Activated CD4-positive, alpha-beta T cell treated with anti-CD3 and anti-CD28 coated beads, Interleukin-2, amount 50 U/mL, for 24 hours (primary cell): ENCODE results near the gene TGFBR3.

Experiments
- DNase-seq, 2 donors: peaks; one replicate each; pipeline ENCODE4 v3.0.0-alpha.2; 2020; ENCODE audit warnings: low read depth in 1 of 2, low spot score in 1 of 2

TGFBR3 gene

DNA sequence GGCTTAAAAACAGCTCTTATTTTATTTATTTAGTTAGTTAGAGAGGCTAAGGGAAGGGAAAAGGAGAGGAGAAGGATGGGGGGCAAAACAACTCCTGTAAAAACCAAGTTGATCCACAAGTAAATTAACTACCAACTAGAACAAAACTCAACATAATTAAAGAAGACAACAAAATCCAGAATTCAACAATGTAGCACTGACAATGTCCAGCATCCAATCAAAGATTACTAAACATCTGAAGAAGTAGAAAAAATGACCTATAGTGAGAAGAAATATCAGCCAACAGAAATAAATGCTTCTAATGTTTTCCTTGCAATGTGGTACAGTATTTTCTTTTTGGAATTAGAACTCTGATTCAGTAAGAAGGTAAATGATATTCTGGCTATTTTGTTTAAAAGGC lies 225.2 kb downstream of the TGFBR3 start:
- no peak for DNase-seq

DNA sequence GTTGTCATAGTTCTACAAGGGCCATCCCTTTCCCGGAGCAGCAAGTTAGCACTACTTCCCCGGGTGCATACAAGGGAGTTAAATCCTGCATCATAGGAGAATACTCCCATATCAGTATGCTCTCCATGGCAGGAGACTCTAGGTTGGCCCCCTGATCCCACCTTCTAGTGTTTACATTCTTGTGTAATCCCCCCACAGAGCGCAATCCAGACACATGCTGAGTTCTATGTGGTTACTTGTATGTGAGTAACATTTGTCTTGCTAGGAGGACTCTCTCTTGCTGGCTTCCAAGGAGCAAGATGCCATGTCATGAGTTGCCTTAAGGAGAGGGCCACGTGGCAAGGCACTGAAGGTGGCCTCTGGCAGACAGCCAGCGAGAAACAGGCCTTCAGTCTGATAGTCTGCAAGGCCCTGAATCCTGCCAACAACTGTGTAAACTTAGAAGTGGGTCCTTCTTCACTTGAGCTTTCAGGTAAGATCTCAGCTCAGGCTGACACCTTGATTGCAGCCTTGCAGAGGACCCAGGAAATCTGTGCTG lies 230.0 kb downstream of the TGFBR3 start:
- no peak for DNase-seq

DNA sequence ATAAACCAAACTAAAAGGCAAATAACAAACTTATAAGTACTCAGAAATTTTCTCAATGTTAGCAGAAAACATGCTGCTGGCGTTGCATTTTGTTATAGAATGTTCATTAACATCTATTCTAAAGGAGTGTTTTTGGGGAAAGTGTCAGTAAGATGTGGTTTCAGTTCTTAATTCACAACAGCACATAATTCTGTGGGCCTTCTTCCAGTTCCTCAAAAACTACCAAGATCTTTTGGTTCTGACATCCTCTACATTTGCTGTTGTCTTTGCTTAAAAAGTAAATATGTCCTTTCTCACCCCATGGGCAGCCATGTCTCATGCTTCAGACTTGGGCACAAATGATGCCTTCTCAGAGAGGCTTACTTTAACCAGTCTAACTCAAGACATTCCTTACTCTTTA lies 232.8 kb downstream of the TGFBR3 start:
- DNase-seq: no peak

DNA sequence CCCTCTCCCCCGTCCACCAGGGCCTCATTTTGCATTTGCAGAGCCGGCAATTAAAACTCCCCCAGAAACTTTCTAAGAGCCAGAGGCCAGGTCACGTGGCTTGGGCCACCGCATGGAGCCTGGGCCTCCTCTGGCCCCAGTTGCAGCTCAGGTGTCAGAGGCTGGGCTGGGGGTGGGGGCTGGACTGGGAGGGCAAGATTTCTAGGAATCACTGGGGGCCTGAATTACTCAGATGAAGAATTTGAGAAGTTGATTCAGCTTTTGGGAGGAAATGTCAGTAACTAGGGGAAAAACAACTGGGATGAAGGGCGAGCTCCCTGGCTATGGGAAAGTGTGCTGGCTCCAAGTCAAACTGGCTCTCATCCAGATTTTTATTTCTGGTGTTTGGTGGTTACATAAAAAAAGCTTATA lies 234.3 kb downstream of the TGFBR3 start:
- no peak for DNase-seq

DNA sequence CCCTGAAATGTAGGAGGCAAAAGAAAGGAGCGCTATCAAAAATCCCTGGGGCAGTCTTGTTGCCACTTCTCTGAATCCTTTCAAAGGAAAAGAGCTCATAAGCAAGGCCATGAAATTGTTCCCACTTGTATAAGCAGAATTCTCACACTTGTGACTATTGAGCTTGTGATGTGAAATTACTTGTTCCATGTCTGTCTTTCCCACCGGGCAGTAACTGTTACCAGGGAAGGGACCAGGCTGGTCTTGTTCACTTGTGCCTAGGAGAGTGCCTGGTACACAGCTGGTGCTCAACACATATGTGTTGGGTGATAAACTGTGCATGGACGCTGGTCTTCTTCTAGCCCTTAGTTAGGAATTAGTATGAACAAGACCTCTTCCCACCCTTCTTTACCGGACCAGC lies 234.7 kb downstream of the TGFBR3 start:
- no peak for DNase-seq

DNA sequence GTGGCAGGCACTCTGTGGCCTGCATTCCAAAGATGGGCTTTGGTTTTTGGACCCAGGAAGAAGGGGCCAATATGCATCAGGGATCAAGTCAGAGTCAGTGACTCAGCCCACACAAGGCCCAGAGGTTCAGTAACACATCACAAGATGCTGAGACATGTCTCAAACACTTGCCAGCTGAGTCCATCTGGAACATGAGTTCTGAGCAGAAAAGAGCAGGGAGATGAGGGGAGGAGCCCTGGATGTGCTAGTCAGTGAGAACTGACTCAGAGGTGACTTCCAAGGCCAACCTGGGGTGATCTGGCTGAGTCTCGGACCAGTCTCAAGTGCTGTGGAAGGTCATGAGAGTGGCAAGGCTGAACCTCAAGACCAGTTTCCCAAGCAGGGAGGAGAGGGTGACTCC lies 235.2 kb downstream of the TGFBR3 start:
- no peak for DNase-seq

DNA sequence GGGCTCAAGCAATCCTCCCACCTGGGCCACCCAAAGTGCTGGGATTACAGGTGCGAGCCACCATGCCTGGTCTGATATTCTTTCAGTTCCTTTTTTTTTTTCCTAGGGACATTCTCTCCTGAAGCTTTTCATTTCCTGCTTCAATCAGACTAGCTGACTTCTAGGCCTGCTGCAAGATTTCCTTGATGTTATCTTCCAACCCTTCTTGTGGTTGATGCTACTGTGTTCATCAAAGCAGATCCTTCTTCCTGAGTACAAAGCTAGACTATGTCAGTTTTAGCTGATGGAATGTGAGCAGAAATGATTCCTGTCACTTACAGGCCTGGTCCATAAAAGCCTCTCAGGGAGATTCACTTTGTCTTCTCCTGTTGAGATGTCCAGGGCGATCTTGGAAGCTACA lies 238.9 kb downstream of the TGFBR3 start:
- no peak for DNase-seq

DNA sequence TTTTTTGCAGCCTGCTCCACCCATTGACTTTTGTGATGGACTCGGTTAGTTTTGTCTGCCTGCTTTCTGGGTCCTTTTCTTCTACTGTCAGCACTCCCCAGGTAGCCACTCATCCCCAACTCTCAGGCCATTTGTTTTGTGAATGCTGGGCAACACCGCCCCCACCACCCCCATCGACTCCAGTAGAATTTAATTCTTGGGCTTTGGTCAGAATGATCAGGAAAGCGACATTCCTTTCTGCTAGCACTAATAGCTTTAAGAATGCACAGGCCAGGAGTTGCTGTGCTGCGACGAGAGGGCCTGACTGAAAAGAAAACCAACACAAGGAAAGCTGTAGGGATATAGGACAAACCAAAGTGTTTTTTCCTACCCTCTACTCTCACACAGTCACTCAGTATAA lies 240.9 kb downstream of the TGFBR3 start:
- DNase-seq: no peak

DNA sequence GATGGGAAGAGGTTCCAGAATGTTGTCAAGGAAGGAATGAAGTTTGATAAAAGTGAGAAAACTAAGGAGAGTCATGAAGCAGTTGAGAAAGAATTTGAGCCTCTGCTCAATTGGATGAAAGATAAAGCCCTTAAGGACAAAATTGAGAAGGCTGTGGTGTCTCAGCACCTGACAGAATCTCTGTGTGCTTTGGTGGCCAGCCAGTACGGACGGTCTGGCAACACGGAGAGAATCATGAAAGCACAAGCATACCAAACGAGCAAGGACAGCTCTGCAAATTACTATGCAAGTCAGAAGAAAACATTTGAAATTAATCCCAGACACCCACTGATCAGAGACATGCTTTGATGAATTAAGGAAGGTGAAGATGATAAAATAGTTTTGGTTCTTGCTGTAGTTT lies 242.5 kb downstream of the TGFBR3 start:
- no peak for DNase-seq

DNA sequence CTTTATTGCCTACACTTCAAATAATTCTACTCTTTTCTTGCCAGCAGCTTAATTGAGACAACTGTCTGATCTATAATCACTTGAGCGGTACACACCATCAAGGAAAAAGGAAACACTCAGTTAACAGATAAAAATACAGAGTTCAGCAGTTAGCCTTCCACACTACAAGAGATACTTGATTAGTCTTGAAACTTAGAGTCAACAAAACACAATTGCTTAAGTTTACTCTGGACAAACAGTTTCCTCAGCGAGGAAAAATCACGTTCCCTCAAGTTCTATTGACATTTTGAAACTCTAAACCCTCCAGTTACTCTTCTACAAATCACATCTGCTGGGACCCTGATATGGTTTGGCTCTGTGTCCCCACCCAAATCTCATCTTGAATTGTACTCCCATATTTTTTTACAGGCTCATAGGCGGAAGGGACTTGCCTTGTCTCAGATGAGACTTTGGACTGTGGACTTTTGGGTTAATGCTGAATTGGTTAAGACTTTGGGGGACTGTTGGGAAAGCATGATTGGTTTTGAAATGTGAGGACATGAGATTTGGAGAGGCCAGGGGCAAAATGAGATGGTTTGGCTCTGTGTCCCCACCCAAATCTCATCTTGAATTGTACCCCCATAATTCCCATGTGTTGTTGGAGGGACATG lies 244.9 kb downstream of the TGFBR3 start:
- DNase-seq: no peak

DNA sequence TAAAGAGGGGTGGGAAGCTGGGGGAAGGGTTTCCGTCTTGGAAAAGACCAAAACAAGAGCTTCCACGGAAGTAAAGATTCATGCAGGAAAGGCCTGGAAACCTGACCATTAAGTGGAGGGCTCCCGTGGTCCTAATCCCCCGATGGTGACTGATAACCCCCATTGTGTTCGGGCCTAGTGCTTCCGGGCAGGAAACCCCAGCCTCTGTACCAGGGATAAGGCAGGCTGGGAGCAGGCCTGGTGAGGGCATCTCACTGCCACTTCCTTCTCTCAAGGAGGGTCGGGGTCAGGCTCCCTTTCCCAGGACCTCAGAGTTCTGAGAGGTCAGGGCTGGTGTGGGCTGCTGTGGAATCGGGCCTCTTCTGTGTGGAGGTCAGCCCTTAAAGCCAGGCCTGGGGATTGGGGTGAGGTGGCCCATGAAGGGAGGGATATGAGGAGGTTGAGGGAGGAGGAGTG lies 248.4 kb downstream of the TGFBR3 start:
- DNase-seq: no peak

DNA sequence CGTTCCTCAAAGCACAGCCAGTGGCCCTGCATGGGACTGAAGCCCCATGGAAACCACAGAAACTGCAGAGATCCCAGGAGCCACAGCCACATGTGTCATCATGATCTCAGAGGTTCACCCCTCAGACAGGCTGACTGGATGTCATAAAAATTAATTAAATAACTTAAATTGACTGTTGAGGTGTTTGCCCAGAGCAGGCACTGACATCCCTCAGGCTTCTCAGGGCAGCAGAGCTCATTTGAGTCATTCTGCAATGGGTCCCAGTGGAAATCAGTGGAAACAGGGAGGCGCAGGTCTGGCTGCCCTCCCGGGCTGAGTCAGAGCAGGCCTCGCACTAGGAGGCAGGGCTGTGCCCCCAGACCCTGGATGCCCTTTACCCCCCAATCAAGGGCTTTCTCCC lies 250.2 kb downstream of the TGFBR3 start:
- DNase-seq: no peak

DNA sequence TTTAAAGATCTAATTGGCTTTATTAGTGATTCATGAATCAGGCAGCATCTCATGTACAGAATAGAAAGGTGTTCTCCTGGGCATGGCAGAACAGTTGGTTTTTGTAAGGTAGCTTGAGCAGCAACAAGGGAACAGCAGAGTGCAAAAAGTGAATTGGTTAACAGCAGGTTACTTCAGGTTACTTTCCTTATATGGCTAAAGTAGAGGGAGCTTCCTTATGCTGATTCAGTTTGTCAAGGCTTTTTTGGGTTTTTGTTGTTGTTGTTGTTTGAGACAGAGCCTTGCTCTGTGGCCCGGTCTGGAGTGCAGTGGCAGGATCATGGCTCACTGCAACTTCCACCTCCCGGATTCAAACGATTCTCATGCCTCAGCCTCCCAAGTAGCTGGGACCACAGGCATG lies 252.5 kb downstream of the TGFBR3 start:
- DNase-seq: no peak

DNA sequence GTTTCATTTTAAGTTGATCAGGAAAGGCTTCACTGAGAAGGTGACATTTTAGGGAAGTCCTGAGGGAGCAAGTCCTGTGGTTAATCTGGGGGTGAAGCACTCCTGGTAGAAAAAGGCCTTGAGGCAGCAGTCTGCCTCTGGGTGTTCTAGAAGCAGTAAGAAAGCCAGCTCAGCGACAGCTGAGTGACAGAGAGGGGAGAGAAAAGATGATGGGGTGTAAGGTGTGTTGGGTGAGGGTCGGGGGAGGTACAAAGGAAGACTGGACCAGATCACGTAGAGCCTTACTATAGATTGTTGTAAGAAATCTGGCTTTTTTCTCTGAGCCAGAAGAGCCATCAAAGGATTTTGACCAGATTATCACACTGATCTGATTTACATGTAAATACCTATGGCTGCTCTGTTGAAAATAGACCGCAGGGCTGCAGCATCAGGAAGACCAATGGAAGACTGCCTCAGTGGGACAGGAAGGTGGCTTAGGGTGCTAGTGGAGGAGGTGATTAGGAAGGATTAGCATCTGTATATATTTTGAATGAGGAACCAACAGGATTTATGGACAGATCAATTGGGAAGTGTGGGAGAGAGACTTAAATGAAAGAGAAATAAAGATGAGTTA lies 254.1 kb downstream of the TGFBR3 start:
- no peak for DNase-seq

DNA sequence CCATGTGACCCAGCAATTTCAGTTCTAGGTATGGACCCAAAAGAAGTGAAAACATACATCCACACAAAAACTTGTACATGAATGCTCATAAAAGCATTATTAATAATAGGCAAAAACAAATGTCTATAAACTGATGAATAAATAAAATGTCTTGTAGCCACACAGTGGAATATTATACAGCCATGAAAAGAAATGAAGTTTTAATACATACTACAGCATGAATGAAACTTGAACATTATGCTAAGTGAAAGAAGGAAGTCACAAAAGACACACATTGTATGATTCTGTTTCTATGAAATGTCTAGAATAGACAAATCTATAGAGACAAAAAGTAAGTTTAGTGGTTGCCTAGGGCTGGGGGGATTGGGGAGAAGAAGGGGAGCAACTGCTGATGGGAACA lies 255.1 kb downstream of the TGFBR3 start:
- DNase-seq: no peak
